ENCODE results near the gene MGAT1.
"Not testable (repeated sequence)": the region's sequence is repeated elsewhere in the genome, so short reads cannot be mapped to it uniquely, and the experiment has no call there.

The MGAT1 gene

DNA sequence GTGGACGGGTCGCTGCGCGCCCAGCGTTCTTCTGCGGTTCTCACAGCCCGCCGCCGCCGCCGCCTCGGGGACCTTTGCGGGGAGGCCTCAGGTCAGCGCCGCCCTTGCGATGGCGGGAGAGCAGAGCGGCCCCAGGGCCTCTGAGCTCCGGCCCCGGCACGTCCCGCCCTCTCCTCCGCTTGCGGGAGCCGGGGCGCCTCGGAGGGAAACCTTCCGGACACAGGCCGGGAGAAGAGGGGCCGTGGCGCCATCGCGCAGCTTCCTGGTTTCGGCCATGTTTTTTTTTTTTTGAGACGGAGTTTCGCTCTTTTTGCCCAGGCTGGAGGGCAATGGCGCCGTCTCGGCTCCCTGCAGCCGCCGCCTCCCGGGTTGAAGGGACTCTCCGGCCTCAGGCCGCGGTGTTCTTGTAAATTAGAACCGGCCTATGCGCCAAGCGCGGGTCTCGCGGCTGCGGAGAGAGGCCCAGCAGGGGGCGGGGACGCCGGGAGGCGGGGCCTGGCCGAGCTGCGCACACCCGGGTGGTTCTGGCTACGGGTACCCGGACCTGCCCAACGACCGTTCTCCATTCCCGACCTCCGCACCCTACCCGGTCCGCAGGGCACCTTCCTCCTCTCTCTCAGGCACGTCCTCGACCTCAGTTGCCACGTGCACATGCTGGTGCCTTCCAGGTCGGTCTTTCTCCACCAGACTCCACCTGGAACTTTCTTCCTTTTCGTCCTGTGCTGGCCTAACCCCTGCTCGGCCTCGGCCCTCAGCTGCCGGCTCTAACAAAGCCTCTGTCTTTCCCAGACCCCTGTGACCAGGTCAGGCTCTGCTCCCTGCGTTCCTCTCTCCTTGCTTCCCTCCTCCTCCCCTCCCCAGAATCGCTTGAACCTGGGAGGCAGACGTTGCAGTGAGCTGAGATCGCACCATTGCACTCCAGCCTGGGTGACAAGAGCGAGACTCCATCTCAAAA is 28.8 kb upstream of the MGAT1 start:
- Histone ChIP-seq H3K4me3 (ENCODE audit: low read length) (no peak overlapping the region), H3K36me3 (ENCODE audit: insufficient read depth, low read length) (no peaks in the 10 kb centered on the region), H3K27me3 (ENCODE audit: insufficient read depth, low read length) (peaks cover 3% of the 10 kb centered on the region), H2AFZ (ENCODE audit: low read depth, low read length) (no peak overlapping the region), H3K9me3 (ENCODE audit: low read length) (peaks cover 13% of the 10 kb centered on the region), H3K4me1 (ENCODE audit: insufficient read depth, low read length) (no peaks in the 10 kb centered on the region)

DNA sequence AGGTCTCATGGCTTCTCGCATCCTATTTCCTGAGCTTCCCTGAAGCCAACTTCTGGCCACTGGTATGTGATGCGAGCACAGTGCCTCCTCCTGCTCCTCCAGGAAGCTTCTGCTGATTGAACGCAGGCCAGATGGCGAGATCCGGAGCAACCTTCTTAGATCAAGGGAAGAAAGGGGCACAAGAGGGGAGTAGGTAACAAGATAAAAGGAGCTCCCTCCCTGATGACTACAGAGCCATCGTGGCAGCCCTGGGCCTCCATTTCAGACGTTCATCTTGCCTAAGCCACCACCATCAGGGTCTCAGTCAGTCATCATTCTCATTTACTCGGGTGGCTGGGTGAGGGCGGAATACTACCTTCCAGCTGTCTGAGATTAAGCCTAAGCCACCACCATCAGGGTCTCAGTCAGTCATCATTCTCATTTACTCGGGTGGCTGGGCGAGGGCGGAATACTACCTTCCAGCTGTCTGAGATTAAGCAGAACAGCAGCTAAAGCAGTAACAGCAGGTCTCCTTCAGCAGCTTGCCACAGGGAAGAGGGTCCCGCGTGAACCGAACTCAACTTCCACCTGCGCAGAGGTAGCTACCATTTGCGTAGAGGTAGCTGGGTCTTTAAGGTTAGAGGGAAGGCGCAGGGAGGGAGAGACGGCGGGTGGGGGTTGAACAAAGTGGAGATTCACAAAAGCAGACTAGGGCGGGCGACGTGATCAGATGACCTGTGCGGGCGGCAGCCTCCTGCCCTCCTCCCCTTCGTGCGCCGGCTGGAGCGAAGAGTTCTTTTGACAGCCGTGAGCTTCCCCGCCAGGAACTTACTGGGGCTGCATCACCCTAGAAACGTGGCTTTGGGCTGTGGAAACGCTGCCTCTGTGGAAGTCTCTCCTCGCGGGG is 27.9 kb upstream of the MGAT1 start:
- Histone ChIP-seq H2AFZ (ENCODE audit: low read depth, low read length) (no peak overlapping the region), H3K36me3 (ENCODE audit: insufficient read depth, low read length) (no peaks in the 10 kb centered on the region), H3K27me3 (ENCODE audit: insufficient read depth, low read length) (peaks cover 8% of the 10 kb centered on the region), H3K4me1 (ENCODE audit: insufficient read depth, low read length) (no peaks in the 10 kb centered on the region), H3K9me3 (ENCODE audit: low read length) (peaks cover 13% of the 10 kb centered on the region), H3K4me3 (ENCODE audit: low read length) (no peak overlapping the region)

- no peak overlapping the region for H3K4me3 ChIP-seq (ENCODE audit: low read length)
- H3K9me3 ChIP-seq (ENCODE audit: low read length), result peaks cover 13% of the 10 kb centered on the region
- no peaks in the 10 kb centered on the region for H3K36me3 ChIP-seq (ENCODE audit: insufficient read depth, low read length)
- no peaks in the 10 kb centered on the region for H3K4me1 ChIP-seq (ENCODE audit: insufficient read depth, low read length)
- H3K27me3 ChIP-seq (ENCODE audit: insufficient read depth, low read length), result peaks cover 11% of the 10 kb centered on the region
- no peak overlapping the region for H2AFZ ChIP-seq (ENCODE audit: low read depth, low read length)
Observed at GRCh38 chr5:180829726-180830125, 27.1 kb upstream of the MGAT1 start.

DNA sequence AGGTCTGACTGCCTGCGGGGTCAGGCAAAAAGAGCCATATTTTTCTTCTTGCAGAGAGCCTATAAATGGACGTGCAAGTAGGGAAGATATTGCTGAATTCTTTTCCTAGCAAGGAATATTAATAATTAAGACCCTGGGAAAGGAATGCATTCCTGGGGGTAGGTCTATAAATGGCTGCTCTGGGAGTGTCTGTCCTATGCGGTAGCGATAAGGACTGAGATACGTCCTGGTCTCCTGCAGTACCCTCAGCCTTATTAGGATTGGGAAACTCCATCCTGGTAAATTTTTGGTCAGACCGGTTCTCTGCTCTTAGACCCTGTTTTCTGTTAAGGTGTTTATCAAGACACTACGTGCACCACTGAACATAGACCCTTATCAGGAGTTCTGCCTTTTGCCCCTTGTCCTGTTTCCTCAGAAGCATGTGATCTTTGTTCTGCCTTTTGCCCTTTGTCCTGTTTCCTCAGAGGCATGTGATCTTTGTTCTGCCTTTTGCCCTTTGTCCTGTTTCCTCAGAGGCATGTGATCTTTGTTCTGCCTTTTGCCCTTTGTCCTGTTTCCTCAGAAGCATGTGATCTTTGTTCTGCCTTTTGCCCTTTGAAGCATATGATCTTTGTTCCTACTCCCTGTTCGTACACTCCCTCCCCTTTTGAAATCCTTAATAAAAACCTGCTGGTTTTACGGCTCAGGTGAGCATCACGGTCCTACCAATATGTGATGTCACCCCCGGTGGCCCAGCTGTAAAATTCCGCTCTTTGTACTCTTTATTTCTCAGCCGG is 26.3 kb upstream of the MGAT1 start:
- H3K27me3 ChIP-seq (ENCODE audit: insufficient read depth, low read length), result peaks cover 13% of the 10 kb centered on the region
- H3K4me3 ChIP-seq (ENCODE audit: low read length); H3K4me1 ChIP-seq (ENCODE audit: insufficient read depth, low read length); H3K36me3 ChIP-seq (ENCODE audit: insufficient read depth, low read length); H2AFZ ChIP-seq (ENCODE audit: low read depth, low read length): not testable (repeated sequence)
- H3K9me3 ChIP-seq (ENCODE audit: low read length), result peaks cover 13% of the 10 kb centered on the region

DNA sequence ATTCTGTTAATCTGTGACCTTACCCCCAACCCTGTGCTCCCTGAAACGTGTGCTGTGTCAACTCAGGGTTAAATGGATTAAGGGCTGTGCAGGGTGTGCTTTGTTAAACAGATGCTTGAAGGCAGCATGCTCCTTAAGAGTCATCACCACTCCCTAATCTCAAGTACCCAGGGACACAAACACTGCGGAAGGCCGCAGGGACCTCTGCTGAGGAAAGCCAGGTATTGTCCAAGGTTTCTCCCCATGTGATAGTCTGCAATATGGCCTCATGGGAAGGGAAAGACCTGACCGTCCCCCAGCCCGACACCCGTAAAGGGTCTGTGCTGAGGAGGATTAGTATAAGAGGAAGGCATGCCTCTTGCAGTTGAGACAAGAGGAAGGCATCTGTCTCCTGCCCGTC is 24.8 kb upstream of the MGAT1 start:
- peaks cover 14% of the 10 kb centered on the region for H3K27me3 ChIP-seq (ENCODE audit: insufficient read depth, low read length)
- not testable (repeated sequence) for H3K4me1 ChIP-seq (ENCODE audit: insufficient read depth, low read length); H3K36me3 ChIP-seq (ENCODE audit: insufficient read depth, low read length); H3K4me3 ChIP-seq (ENCODE audit: low read length); H2AFZ ChIP-seq (ENCODE audit: low read depth, low read length)
- H3K9me3 ChIP-seq (ENCODE audit: low read length), result peaks cover 13% of the 10 kb centered on the region

DNA sequence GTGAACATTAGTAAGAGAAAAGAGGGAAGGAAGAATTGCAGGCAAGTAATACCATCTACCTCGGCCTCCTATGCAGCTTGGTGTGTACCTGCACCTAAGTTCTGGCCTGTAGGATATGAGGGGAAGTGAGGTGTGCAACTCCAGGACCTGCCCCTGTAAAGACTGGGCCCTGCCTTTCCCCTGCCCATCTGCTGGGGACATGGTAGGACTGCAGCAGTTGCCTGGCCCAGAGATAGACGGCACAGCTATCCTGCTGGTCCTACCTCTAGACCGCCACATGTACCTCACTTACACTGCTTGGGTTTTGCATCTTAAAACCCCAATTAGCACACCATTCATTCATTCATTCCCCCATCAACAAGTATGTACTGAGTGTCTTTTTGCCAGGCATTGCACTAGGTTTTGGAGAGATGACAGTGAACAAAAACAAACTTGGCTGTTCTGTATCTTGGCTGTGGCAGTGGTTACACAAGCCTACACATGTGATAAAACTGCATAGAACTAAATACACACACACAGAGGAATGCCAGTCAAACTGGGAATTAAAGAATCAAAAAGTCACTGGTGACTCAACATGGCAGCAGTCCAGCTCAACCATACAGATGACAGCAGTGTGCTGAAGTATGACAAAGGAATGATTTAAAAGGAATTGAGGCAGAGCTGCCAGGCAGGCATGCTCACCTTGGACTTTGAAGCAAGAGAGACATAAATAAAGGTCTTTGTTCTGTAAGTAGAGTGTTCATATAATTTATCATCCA is 23.3 kb upstream of the MGAT1 start:
- no peaks in the 10 kb centered on the region for H3K36me3 ChIP-seq (ENCODE audit: insufficient read depth, low read length)
- H2AFZ ChIP-seq (ENCODE audit: low read depth, low read length), result no peak overlapping the region
- no peak overlapping the region for H3K4me3 ChIP-seq (ENCODE audit: low read length)
- peaks cover 14% of the 10 kb centered on the region for H3K27me3 ChIP-seq (ENCODE audit: insufficient read depth, low read length)
- peaks cover 11% of the 10 kb centered on the region for H3K9me3 ChIP-seq (ENCODE audit: low read length)
- H3K4me1 ChIP-seq (ENCODE audit: insufficient read depth, low read length), result no peaks in the 10 kb centered on the region

DNA sequence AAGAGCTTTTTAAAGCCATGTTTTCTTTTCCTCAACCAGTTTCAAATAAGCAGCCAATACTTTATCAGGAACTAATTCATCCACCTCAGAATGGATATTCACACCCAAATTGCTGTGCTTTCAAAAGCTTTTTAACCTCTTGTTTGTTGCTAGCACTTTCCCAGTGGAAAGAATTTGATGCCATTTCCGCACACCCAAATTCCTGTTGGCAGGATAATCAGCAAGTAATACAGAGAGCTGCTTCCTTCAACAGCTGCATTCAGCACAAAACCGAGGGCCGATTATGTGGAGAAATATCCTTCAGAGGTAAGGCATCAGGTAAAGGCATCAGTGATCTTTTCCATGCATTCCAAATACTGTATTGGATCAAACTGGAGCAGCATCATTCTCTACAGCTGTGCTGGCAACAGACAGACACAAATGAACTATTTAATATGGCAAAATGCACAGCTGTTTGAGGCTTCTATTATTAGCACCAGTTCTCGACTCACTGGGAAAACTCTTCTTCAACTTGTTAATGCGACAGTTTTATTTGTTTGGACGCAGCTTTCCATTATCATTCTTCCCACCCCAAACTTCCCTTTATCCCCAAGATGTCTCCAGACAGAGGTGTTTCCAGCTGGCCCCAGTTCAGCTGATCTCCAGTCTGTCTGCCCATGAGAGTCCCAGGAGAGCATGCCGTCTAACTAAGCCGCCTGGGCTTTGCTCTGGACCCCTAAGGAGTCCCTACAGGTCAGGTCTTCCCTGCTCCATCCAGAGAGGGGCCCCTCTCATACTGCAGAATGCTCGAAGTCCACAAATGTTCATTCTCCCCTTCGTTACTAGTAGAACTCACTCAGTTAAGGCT is 22.2 kb upstream of the MGAT1 start:
- Histone ChIP-seq H2AFZ (ENCODE audit: low read depth, low read length) (no peak overlapping the region), H3K36me3 (ENCODE audit: insufficient read depth, low read length) (no peaks in the 10 kb centered on the region), H3K27me3 (ENCODE audit: insufficient read depth, low read length) (peaks cover 11% of the 10 kb centered on the region), H3K4me1 (ENCODE audit: insufficient read depth, low read length) (no peaks in the 10 kb centered on the region), H3K9me3 (ENCODE audit: low read length) (peaks cover under 1% of the 10 kb centered on the region), H3K4me3 (ENCODE audit: low read length) (no peak overlapping the region)

DNA sequence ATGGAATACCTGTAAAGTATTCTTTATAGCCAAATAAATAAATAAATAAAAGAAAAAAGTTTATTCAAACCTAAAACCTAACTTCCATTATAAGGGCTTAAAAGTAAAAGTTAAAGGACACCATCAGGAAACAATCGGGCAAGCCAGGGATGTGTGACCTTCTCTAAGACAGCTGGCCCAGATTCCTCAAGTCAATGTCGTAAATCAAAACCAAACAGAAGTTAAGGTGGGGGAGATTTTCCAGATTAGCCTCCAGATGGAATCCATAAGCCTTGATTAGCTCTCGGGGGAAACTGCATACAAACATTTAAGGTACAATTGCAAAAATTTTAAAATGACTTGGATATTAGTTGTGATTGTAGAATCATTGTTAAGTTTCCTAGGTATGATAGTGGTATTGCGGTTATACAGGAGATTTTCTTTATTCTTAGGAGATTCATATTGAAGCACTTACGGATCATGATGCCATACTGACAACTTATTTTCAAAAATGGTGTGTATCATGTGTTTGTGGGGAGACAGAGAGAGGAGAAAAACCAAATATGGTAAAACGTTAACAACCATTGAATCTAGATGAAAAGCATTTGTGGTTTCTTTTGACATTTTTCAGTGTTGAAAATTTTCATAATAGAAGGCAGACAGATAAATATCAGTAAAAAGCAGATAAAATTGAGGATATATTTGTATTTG is 21.5 kb upstream of the MGAT1 start:
- Histone ChIP-seq H3K4me1 (ENCODE audit: insufficient read depth, low read length) (no peaks in the 10 kb centered on the region), H2AFZ (ENCODE audit: low read depth, low read length) (no peak overlapping the region), H3K27me3 (ENCODE audit: insufficient read depth, low read length) (peaks cover 11% of the 10 kb centered on the region), H3K9me3 (ENCODE audit: low read length) (no peaks in the 10 kb centered on the region), H3K36me3 (ENCODE audit: insufficient read depth, low read length) (no peaks in the 10 kb centered on the region), H3K4me3 (ENCODE audit: low read length) (no peak overlapping the region)

- Histone ChIP-seq H3K36me3 (ENCODE audit: insufficient read depth, low read length) (no peaks in the 10 kb centered on the region), H2AFZ (ENCODE audit: low read depth, low read length) (no peak overlapping the region), H3K9me3 (ENCODE audit: low read length) (no peaks in the 10 kb centered on the region), H3K4me3 (ENCODE audit: low read length) (no peak overlapping the region), H3K4me1 (ENCODE audit: insufficient read depth, low read length) (no peaks in the 10 kb centered on the region), H3K27me3 (ENCODE audit: insufficient read depth, low read length) (peaks cover 11% of the 10 kb centered on the region)
Observed at GRCh38 chr5:180823346-180823745, 20.7 kb upstream of the MGAT1 start.

GRCh38 chr5:180821538-180821937 is 18.9 kb upstream of the MGAT1 start:
- H2AFZ ChIP-seq (ENCODE audit: low read depth, low read length), result no peak overlapping the region
- peaks cover 18% of the 10 kb centered on the region for H3K4me1 ChIP-seq (ENCODE audit: insufficient read depth, low read length)
- H3K36me3 ChIP-seq (ENCODE audit: insufficient read depth, low read length), result no peaks in the 10 kb centered on the region

DNA sequence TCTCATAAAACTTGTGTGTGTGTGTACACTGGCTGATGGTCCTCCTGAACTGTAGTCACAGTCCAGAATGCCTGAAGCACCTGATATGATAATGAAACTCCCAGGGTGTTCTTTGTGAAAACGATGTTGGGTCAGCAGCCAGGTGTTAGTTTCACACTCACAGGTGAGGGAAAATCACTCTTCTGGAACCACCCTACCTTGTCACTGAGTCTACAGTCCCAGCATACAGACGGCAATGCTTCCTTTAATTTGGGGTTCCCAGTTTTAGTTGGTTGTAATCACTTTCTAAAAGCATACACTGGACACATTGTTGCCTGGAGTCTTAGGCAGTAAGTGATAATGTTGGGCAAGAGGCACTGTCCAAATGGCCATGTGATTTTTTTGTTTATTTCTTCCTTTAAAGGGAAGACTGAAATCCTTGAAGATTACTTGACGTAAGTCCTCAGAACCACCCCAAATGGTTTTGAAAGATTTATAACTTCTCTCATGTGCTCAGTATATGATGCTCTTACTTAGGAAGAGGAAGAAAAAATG is 18.2 kb upstream of the MGAT1 start:
- Histone ChIP-seq H3K9me3 (ENCODE audit: low read length) (no peaks in the 10 kb centered on the region), H3K4me3 (ENCODE audit: low read length) (no peak overlapping the region), H3K36me3 (ENCODE audit: insufficient read depth, low read length) (no peaks in the 10 kb centered on the region), H3K27me3 (ENCODE audit: insufficient read depth, low read length) (peaks cover 10% of the 10 kb centered on the region), H3K4me1 (ENCODE audit: insufficient read depth, low read length) (peaks cover 20% of the 10 kb centered on the region), H2AFZ (ENCODE audit: low read depth, low read length) (no peak overlapping the region)

More at GRCh38 chr5:180821538-180821937, 18.9 kb upstream of the MGAT1 start:
- Histone ChIP-seq H3K4me3 (ENCODE audit: low read length) (no peak overlapping the region), H3K27me3 (ENCODE audit: insufficient read depth, low read length) (peaks cover 11% of the 10 kb centered on the region), H3K9me3 (ENCODE audit: low read length) (no peaks in the 10 kb centered on the region)
